ENCODE data around the gene SORCS2.

GRCh38 chr4:7713757-7714156 is 521.4 kb downstream of the SORCS2 start:
- no peak for TF ChIP-seq GATA2 (IDR thresholded peaks at IDR 0.05; ENCODE audit: low read depth, low read length)
- no peak for TF ChIP-seq GATA3 (IDR thresholded peaks at IDR 0.05; ENCODE audit: low read depth, low read length)

All from SH-SY5Y (cell line).